GM18505 (cell line): Measurements from ENCODE around the gene RASA4.
"Not testable (repeated sequence)": the region's sequence is repeated elsewhere in the genome, so short reads cannot be mapped to it uniquely, and the experiment has no call there.

Experiments used
- ATAC-seq: cut with Tn5 transposase; IDR thresholded peaks from one replicate; pipeline ENCODE4 v1.9.1; 2021; ENCODE audit not compliant: unreplicated experiment

The RASA4 gene

DNA sequence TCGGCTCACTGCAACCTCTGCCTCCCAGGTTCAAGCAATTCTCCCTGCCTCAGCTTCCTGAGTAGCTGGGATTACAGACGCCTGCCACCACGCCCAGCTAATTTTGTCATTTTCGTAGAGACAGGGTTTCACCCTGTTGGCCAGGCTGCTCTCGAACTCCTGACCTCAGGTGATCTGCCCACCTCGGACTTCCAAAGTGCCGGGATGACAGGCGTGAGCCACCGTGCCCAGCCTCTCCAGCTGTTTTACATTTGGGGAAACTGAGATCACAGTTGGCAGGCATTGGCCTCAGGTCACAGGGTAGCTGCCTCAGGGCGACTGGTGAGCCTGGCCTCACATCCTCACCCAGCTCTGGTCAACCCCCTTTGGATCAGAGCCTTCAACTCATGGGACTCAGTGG lies 6.8 kb downstream of the RASA4 start:
- ATAC-seq: not testable (repeated sequence)

DNA sequence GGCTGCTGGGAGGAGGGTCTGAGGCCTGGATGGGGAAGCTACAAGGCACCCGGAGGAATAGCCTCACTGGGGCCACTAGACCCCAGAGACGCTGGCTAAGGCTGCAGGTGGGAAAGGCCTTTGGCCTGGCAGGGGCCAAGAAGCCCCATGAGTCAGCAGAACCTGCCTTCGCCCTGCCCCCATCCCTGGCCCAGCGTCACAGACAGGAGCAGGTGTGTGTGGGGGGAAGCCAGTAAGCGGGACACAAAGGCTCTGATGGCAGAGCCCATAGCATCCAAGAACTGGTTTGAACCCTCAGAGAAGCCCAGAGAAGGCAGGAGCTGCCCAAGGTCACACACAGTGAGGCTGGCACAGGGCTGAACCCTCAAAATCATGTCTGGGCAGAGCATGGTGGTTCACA lies 9.7 kb downstream of the RASA4 start:
- ATAC-seq: not testable (repeated sequence)

DNA sequence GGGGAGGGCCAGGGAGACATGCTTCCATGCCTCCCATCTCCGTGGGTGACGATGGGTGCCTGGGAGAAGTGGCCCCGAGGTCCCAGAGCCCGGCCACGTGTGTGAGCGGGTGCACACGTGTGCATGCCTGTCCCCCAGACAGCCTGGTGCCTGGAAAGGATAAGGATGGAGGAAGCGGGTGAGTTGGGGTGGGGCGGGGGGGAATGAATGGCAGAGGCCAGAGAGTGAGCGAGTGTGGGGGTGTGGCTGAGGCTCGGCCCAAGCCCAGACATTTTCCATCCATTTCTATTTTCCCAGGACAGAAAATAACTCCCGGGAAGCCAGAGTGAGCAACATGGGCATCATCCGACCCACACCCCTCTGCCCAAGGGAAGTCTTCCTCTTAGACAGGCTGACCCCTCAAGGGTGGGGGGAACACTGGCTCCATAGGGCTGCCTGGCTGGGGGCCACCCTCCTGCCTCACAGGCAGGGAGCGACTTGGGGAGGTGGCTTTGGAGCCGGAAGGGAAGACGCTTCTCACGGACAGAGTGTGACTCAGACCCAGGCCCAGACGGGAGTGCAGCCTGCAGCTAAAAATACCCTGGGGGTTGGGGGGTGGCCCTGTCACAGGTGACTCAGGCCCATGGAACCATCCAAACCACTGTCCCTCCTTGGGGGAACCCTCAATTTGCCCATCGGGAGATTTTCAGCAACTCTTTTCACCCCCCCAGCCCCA lies 12.0 kb downstream of the RASA4 start:
- ATAC-seq: not testable (repeated sequence)

DNA sequence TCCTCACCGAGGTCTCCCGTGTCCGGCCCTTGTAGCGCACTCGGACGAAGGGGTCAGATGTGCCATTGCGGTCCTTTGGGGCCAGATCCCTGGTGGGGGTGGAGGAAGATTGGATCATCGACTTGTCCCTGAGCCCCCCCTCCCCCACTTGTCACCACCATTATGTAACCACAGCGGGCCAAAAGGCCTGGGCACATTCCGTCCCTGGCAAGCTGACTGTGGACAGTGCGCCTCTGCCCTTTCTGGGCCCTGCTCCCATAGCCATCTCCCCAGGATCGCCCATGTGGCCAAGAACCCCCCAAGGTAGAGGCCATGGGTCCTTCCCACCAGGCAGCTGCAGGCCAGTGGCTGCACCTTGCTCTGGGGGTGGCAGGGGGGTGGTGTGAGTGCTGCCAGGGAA lies 14.2 kb downstream of the RASA4 start:
- not testable (repeated sequence) for ATAC-seq

DNA sequence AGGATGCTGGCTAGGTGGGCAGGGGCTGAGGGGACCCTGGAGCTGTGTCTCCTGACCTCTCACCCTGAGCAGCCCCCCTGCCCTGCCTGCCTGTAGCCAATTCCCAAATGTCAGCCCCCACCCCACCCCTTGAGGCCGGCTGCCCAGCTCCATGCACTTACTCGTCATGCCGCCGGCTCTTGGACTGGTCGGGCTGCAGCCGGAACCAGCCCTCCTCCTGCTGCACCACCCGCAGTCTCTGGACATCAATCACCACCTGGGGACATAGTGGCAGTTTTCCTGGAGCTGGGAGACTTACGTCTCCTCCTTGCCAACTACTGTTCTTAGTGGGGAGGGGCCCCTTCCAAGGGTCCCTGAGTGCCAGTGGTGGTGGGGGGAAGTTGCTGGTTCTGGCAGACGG lies 16.9 kb downstream of the RASA4 start:
- ATAC-seq: not testable (repeated sequence)

DNA sequence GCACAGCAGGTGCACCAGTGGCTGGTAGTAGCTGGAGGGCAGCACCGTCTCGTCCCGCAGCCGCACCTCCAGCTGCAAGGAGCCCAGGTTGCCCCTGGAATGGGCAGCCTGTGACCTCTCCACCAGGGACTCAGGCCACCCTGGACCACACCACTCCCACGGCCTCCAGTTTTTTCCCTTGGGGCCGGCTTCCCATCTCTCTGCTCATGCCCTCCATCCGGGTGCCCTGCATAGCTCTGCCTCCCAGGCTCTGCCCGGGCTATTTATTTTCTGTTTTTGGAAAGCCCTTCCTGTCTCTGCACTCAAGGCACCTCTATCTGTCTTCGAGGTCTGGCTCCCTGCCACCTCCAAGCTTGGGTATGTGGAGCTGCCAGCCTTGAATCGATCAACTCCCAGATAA lies 20.5 kb downstream of the RASA4 start:
- not testable (repeated sequence) for ATAC-seq

DNA sequence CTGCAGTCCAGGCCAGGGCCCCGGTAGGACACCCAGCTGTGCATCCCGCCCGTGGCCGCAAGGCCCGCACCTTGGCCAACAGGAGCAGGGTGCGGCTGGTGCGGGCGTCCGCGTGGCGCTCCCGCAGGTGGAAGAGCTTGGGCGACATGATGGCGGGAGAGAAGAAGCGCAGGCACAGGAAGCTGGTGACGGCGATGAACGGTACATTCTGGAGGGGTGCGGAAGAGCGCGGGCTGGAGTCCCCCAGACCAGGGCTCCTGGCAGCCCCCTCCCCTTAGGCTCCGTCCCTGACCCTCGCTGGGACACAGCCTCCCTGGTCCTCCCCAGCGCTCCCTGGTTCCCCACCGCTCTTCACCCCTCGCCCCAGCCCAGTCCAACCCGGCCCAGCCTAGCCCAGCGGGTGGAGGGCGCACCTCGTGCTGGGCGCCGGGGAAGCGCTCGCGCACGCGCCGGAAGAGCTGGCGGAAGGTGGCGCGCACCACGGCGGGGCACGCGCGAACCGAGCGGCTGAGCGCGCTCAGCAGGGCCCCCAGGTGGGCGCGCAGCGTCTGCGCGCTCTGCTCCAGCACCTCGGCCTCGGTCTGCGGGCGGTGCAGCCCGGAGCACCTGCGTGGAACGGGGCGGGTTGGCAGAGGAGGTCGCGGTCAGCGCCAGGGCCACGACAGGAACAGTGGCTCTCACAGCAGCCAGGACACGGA lies 22.8 kb downstream of the RASA4 start:
- ATAC-seq: peak; percentile 64

DNA sequence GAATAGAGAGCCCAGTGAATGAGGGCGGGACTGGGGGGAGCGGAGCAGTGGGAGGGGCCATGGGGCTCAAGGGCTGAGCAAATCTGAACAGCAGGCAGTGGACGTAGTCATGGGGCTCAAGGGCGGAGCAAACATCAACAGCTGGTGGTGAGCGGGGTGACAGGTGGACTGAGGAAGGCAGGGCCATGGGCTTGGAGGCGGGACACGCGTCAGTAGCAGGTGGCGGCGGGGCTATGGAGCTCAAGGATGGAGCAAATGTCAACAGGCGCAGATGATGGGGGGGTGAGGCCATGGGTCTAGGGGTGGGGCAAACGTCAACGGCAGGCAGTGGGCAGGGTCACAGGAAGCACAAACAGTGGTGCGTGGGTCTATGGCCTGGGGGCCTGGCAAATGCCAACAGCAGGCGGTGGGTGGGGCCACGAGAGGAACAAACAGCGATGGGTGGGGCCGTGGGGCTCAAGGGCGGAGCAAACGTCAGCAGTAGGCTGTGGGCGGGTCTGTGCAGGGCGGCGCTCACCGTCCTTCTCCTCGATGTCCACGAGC lies 24.0 kb downstream of the RASA4 start:
- peak; percentile 36 for ATAC-seq

DNA sequence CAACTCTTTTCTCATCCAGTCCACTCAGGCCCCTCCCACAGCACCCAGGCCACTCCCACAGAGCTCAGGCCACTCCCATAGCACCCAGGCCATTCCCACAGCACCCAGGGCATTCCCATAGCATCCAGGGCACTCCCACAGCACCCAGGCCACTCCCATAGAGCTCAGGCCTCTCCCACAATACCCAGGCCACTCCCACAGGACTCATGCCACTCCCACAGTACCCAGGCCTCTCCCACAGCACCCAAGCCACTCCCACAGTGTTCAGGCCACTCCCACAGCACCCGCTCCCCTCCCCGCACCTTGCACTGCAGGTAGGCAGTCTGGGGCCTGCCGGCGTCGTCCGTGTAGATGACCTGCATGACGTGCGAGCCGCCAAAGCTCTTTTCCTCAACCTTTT lies 26.7 kb downstream of the RASA4 start:
- peak; percentile 44 for ATAC-seq

DNA sequence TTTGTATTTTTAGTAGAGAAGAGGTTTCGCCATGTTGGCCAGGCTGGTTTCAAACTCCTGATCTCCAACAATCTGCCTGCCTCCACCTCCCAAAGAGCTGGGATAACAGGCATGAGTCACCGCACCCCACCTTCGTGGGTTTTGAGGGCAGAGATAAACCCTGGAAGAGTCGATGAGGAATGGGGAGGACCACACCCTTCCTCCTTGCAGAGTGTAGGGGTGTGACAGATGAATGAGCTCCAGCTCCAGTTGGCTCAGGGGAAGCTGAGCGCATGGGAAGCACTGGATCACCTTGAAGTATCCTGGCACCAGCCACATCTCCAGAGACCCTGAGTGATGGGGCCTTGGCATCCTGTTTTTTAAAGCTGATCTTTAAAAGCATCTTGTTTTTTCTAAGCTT lies 33.1 kb downstream of the RASA4 start:
- ATAC-seq: not testable (repeated sequence)

DNA sequence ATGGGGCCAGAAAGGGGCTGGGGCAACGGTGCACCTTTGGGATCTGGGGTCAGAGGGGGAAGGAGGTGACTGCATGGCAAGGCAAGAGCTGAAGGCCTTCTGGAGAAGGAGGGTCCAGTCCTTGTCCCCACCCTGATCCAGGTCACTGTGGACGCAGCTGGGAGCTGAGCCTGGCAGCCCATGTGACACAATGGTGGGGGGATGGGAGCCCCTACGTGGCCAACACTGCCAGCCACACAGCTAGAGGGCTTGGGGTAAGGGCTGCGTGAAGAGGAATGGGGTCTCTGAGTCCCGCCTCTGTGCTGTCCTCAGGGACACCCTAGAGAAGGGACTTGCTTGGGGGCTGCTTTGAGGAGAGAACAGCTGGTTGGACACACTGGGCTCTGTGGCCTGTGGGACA lies 34.8 kb downstream of the RASA4 start:
- not testable (repeated sequence) for ATAC-seq

DNA sequence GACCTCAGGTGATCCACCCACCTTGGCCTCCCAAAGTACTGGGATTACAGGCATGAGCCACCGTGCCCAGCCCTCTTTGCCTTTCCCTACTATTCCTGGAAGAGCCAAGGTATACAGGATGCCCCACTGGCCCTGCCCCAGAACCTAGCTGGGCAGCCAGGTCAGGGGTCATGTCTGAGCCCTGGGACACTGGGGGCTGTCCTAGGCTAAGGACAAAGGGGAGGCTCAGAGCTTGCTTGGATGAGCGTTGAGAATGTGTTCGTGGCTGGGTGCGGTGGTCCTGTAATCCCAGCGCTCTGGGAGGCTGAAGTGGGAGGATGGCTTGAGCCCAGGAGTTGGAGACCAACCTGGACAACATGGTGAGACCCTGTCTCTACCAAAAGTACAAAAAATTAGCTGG lies 38.1 kb downstream of the RASA4 start:
- ATAC-seq: not testable (repeated sequence)

DNA sequence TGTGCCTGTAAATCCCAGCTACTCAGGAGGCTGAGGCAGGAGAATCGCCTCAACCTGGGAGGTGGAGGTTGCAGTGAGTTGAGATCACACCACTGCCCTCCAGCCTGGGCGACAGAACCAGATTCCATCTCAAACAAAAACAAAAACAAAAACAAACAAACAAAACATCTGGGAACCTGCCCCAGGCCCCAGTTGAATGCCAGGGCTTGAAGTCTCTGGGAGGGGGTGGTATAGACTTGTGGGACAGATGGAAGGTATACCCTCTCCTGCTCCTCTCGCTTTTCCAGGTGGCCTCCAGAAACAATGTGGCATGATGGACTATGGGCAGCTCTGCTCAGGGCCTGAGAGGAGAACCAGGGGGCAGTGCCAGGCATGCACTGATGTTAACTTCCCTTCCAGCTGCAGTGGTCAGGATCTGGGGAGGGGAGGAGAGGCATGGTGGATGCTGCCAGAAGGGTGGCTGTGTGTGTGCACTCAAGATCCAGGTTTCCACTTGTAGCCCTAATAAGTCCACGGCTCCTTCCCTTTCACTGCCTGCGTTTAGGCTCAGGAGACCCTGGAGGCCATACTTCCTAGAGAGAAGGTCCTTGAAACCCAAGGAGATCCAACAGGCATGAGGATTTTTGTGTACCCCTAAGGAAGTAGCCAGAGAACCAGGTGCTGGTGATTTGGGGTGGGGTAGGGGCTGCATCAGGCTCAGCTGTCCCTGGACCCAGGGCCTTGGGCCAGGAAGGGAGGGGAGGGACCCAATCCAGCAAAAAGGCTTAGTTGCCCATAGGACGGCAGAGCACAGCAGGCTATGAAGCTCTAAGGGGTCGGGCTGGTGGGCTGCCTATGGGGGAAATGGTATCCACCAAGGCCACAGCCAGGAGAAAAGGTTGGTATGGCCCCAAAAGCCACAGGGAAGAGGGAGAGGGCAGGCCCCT lies 39.0 kb downstream of the RASA4 start:
- not testable (repeated sequence) for ATAC-seq

DNA sequence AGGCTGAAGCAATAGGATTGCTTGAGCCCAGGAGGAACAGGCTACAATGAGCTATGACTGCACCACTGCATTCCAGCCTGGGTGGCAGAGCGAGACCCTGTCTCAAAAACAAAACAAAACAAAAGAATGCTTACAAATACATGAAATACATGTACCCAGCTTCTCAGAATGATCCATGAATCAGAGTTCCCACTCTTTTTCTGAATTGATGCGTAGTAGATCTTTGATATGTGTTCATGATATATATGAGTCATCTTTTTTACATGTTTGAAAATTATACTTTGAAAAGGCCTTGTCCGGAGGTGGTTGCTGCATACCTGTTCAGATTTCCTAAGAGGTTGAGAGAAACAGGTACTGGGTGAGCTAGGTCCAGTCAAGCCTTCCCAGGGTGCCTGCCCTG lies 40.2 kb downstream of the RASA4 start:
- not testable (repeated sequence) for ATAC-seq

DNA sequence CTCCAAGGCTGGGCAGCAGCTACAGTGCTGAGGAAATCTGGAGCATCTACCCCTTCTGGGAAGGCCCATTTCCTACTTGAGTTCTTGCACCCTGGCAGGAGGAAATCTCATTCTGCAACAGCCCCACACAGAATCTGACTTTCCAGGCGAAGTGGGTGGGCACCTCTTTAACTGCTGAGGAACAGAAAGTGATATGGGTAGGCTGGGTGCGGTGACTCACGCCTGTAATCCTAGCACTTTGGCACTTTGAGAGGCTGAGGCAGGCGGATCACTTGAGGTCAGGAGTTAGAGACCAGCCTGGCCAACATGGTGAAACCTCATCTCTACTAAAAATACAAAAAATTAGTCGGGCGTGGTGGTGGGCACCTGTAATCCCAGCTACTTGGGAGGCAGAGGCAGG lies 41.9 kb downstream of the RASA4 start:
- ATAC-seq: not testable (repeated sequence)
